ENCODE results near the gene PNMA8A.
"Not testable (repeated sequence)": the region's sequence is repeated elsewhere in the genome, so short reads cannot be mapped to it uniquely, and the experiment has no call there.

The PNMA8A gene

DNA sequence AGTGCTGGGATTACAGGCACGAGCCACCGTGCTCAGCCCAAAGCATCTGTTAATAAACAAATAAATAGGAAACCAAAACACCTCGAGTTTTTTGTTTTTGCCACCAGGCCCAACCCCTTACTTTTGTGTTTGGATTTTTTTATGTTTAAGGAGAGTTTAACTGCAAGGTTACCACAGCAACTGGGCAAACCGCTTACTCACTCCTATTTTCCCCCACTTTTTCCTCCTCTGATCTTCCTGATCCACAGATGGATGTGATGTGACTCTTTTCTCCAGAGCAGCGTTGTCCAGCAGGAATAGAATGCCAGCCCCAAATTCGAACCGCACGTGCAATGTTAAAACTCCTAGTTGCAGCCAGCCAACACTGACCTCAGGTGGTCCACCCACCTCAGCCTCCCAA is 26.4 kb upstream of the PNMA8A start:
- Histone ChIP-seq H3K4me2 (ENCODE audit: low read length) (no peak overlapping the region), H3K4me3 (ENCODE audit: low read length) (no peak overlapping the region), H3K4me1 (ENCODE audit: low read length) (no peaks in the 10 kb centered on the region)

DNA sequence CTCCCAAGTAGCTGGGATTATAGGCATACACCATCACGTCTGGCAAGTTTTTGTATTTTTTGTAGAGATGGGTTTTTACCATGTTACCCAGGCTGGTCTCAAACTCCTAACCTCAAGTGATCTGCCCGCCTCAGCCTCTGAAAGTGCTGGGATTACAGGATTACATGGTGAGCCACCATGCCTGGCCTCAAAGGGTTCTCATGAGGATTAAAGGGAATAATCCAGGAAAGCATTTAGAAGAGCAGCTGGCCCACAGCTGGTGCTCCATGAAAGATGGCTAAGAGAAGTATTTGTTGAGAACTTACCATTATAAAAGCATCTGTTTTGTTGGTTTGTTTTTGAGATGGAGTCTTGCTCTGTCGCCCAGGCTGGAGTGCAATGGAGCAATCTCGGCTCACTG is 25.5 kb upstream of the PNMA8A start:
- H3K79me2 ChIP-seq (ENCODE audit: low read length); H3K9me3 ChIP-seq (ENCODE audit: insufficient read depth, low read length); H2AFZ ChIP-seq (ENCODE audit: low read depth, low read length); H3K36me3 ChIP-seq (replicated peaks; ENCODE audit: low read depth, low read length); H3K4me2 ChIP-seq (ENCODE audit: low read length); H3K4me3 ChIP-seq (ENCODE audit: low read length); H3K9ac ChIP-seq (ENCODE audit: low read length); H4K20me1 ChIP-seq (ENCODE audit: insufficient read depth, low read length); H3K4me1 ChIP-seq (ENCODE audit: low read length); H3K27ac ChIP-seq (ENCODE audit: low read length): not testable (repeated sequence)
- H3K27me3 ChIP-seq (ENCODE audit: low read depth, low read length) = peaks cover 24% of the 10 kb centered on the region

More for the DNA sequence above, 26.4 kb upstream of the PNMA8A start:
- no peak overlapping the region for H2AFZ ChIP-seq (ENCODE audit: low read depth, low read length)
- TF ChIP-seq, protein P1, sequence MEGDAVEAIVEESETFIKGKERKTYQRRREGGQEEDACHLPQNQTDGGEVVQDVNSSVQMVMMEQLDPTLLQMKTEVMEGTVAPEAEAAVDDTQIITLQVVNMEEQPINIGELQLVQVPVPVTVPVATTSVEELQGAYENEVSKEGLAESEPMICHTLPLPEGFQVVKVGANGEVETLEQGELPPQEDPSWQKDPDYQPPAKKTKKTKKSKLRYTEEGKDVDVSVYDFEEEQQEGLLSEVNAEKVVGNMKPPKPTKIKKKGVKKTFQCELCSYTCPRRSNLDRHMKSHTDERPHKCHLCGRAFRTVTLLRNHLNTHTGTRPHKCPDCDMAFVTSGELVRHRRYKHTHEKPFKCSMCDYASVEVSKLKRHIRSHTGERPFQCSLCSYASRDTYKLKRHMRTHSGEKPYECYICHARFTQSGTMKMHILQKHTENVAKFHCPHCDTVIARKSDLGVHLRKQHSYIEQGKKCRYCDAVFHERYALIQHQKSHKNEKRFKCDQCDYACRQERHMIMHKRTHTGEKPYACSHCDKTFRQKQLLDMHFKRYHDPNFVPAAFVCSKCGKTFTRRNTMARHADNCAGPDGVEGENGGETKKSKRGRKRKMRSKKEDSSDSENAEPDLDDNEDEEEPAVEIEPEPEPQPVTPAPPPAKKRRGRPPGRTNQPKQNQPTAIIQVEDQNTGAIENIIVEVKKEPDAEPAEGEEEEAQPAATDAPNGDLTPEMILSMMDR (IDR thresholded peaks at IDR 0.05; ENCODE audit: low read depth, low read length) = no peak
- TF ChIP-seq EZH2phosphoT487 (IDR thresholded peaks at IDR 0.05; ENCODE audit: low read depth) = no peak
- H3K79me2 ChIP-seq (ENCODE audit: low read length) = no peaks in the 10 kb centered on the region
- no peaks in the 10 kb centered on the region for H3K36me3 ChIP-seq (replicated peaks; ENCODE audit: low read depth, low read length)
- H3K27me3 ChIP-seq (ENCODE audit: low read depth, low read length) = peaks cover 15% of the 10 kb centered on the region
- H4K20me1 ChIP-seq (ENCODE audit: insufficient read depth, low read length) = no peaks in the 10 kb centered on the region
- no peak overlapping the region for H3K9ac ChIP-seq (ENCODE audit: low read length)
- H3K27ac ChIP-seq (ENCODE audit: low read length) = no peak overlapping the region
- H3K9me3 ChIP-seq (ENCODE audit: insufficient read depth, low read length) = no peaks in the 10 kb centered on the region

DNA sequence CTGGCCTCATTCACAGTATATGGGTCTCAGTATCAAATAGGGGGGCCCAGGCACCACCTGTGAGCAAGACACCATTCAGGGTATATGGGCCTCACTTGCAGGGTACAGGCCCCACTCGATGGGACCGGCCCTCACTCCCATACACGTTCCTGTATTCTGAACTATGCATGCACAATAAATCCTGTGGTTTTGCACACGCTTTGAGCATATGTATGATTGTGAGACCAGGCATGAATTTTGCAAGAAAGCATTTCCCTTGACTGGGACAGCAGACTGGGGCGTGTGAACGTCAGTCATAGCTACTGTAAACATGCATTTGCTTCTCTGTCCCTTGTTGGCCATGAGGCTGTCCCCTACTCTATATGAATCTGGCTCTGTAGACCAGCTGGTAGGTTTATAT is 24.9 kb upstream of the PNMA8A start:
- H3K79me2 ChIP-seq (ENCODE audit: low read length) = no peaks in the 10 kb centered on the region
- no peaks in the 10 kb centered on the region for H3K4me1 ChIP-seq (ENCODE audit: low read length)
- H3K27ac ChIP-seq (ENCODE audit: low read length) = no peak overlapping the region
- TF ChIP-seq, protein P1 (IDR thresholded peaks at IDR 0.05; ENCODE audit: low read depth, low read length) = no peak
- no peak for TF ChIP-seq EZH2phosphoT487 (IDR thresholded peaks at IDR 0.05; ENCODE audit: low read depth)
- no peak overlapping the region for H3K4me3 ChIP-seq (ENCODE audit: low read length)
- no peak overlapping the region for H3K9ac ChIP-seq (ENCODE audit: low read length)
- no peaks in the 10 kb centered on the region for H3K36me3 ChIP-seq (replicated peaks; ENCODE audit: low read depth, low read length)
- H2AFZ ChIP-seq (ENCODE audit: low read depth, low read length) = no peak overlapping the region
- H3K27me3 ChIP-seq (ENCODE audit: low read depth, low read length) = peaks cover 29% of the 10 kb centered on the region
- no peaks in the 10 kb centered on the region for H3K9me3 ChIP-seq (ENCODE audit: insufficient read depth, low read length)
- peak overlapping the region; percentile 50; the same call in 1 of the 2 replicates for H3K4me2 ChIP-seq (ENCODE audit: low read length)
- H4K20me1 ChIP-seq (ENCODE audit: insufficient read depth, low read length) = no peaks in the 10 kb centered on the region

DNA sequence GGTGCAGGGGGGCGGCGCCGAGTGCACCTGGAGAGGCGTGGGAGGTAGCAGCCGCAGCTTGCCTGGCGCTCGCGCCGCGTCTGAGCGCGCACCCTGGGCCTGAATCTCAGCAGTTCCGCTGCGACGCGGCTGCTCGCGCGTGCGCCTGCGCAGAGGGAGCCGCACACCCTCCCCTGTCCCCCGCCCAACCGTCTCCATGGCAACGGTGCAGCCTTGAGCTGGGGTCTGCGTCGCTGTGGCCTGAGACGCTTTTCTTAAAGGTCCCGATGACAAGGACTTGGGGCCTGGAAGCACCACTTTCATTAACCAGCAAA is 24.4 kb upstream of the PNMA8A start, which contains the start of gene PNMA8B:
Gene PNMA8B, minus strand, starts transcription at position 82 of the 314 bp plus-strand sequence. CDS start 402 bp downstream, outside the sequence.
- TF ChIP-seq, protein P1 (IDR thresholded peaks at IDR 0.05; ENCODE audit: low read depth, low read length) = no peak
- TF ChIP-seq EZH2phosphoT487 (IDR thresholded peaks at IDR 0.05; ENCODE audit: low read depth) = no peak
- peak within 1 kb of the TSS; percentile 19; the same call in 1 of the 2 replicates for H3K9ac ChIP-seq (ENCODE audit: low read length)
- H3K9me3 ChIP-seq (ENCODE audit: insufficient read depth, low read length) = no peaks in the 10 kb centered on the region
- peaks cover 31% of the 10 kb centered on the region for H3K27me3 ChIP-seq (ENCODE audit: low read depth, low read length)
- H3K79me2 ChIP-seq (ENCODE audit: low read length) = no peaks in the 10 kb centered on the region
- peak within 1 kb of the TSS; percentile 72 for H3K4me3 ChIP-seq (ENCODE audit: low read length)
- H3K36me3 ChIP-seq (replicated peaks; ENCODE audit: low read depth, low read length) = no peaks in the 10 kb centered on the region
- H3K27ac ChIP-seq (ENCODE audit: low read length) = no peak within 1 kb of the TSS
- no peak within 1 kb of the TSS; the same call in 1 of the 2 replicates for H2AFZ ChIP-seq (ENCODE audit: low read depth, low read length)
- no peaks in the 10 kb centered on the region for H3K4me1 ChIP-seq (ENCODE audit: low read length)
- H4K20me1 ChIP-seq (ENCODE audit: insufficient read depth, low read length) = no peaks in the 10 kb centered on the region
- H3K4me2 ChIP-seq (ENCODE audit: low read length) = peak within 1 kb of the TSS; percentile 50

Measured in OCI-LY3 (cell line).